Skin epidermis (tissue), 12 donors: Measurements from ENCODE around the gene BCL2L2.
A peak's percentile ranks its signal among the peaks of the same experiment; 100 is the strongest.
"Not testable (repeated sequence)": the region's sequence is repeated elsewhere in the genome, so short reads cannot be mapped to it uniquely, and the experiment has no call there.

Experiments used
- H3K27ac ChIP-seq, 21 experiments: fragments of 200-600 bp; sonication (generic) in 11 of 21; one replicate each; pipeline ENCODE4 v1.5.0; 2020; ENCODE audit warnings: mild to moderate bottlenecking in 3 of 21, inconsistent platforms in 2 of 21, moderate library complexity in 2 of 21
- H3K4me3 ChIP-seq, 7 experiments: fragments of 200-600 bp; sonication (generic) in 2 of 7; one replicate each; pipeline ENCODE4 v1.5.0; 2020; ENCODE audit warnings: inconsistent platforms in 2 of 7, mild to moderate bottlenecking in 2 of 7, moderate library complexity in 1 of 7

BCL2L2 gene, protein sequence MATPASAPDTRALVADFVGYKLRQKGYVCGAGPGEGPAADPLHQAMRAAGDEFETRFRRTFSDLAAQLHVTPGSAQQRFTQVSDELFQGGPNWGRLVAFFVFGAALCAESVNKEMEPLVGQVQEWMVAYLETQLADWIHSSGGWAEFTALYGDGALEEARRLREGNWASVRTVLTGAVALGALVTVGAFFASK

DNA sequence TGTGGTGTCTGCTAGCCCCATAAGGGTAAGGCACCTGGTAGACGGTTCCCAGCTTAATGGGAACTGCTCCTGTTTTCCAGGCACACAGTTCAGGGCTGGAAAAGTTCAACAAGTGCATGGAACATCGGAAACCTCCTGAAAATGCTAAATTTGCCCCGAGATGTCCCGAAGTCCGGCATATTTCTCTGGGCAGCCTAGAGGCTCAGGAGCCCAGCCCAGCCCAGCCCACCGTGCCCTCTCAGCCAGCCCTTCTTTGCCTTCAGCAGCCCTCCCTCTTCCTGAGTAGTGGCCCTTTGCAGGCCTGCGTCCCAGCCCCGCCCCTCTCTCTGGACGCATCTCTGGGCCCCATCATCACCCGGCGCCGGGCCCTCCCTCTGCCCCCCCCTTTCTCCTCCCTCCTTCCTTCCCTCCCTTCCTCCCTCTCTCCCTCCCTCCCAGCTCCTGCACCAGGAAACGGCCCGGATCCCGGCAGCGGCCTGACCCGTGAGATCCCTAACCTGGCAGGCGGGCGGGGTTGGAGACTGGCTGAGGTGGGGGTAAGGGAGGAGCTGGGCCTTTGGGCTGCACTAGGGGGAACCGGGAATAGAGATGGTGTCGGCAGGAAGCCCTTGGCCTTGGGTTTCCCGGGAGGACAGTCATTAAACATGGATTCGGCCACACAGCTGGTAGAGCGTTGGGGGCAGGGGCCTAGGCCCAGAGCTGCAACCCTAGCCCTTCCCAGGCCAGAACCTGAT is at the start of gene BCL2L2:
BCL2L2 (plus strand) TSS at position 422 of the 734 bp plus-strand sequence. CDS start 935 bp downstream, outside the sequence.
- Histone ChIP-seq H3K27ac (peak within 1 kb of the TSS; percentile 69 to 95 (median 89)), H3K4me3 (peak within 1 kb of the TSS; percentile 43 to 69 (median 58))

GRCh38 chr14:23258256-23258655 is 48.4 kb upstream of the BCL2L2 start:
- Histone ChIP-seq H3K4me3 (no peak overlapping the region), H3K27ac (no peak overlapping the region)

DNA sequence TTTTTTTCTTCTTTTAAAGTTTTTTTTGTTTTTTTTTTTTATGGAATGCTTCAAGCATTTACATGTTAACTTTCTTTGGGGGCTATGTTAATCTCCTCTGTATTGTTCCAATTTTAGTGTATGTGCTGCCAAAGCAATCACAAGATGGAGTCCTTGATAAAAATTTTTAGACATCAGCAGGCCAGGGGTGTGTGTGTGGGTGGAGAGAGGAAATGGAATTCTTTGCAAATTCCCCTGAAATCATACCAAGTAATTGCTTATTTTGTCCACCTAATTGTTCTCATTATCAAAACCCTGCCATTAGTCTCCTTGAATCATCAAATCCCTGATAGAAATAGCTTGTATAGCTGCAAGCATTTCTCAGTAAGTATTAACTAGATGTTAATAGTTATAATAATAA is 47.2 kb upstream of the BCL2L2 start:
- no peak overlapping the region for H3K27ac ChIP-seq

GRCh38 chr14:23260849-23261248 is 45.8 kb upstream of the BCL2L2 start:
- H3K27ac ChIP-seq, H3K4me3 ChIP-seq: not testable (repeated sequence)

More for the DNA sequence above, 47.2 kb upstream of the BCL2L2 start:
- no peak overlapping the region for H3K4me3 ChIP-seq

DNA sequence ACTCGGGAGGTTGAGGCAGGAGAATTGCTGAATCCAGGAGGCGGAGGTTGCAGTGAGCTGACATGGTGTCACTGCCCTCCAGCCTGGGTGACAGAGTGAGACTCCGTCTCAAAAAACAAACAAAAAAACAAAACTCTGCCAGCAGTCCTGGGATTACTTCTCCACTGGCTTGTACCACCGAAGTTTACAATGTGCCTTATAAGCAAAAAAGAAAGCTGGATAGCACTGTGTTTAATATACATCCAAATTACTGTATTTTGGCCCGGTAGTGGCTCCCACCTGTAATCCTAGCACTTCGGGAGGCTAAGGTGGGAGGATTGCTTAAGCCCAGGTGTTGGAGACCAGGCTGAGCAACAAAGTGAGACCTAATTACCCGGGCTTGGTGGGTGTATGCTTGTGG is 37.4 kb upstream of the BCL2L2 start:
- H3K4me3 ChIP-seq = no peak overlapping the region
- no peak overlapping the region for H3K27ac ChIP-seq

DNA sequence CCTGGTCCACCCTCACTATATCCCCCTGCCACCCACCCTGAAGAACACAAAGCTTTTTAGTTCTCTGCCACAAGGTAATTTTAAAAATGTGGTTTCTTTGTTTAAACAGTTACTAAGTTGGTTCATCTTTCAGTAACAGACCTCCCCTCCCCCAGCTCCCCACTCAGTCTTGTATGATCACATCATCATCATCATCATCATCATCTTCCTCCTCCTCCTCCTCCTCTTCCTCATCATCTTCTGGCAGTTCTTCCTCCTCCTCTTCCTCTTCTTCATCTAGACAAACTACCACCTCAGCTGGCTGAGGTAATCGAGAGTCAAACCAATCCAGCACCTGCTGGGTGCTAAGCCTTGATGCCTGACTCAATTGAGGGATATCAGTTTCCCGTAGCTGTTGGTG is 31.2 kb upstream of the BCL2L2 start:
- H3K4me3 ChIP-seq = no peak overlapping the region
- H3K27ac ChIP-seq = no peak overlapping the region

DNA sequence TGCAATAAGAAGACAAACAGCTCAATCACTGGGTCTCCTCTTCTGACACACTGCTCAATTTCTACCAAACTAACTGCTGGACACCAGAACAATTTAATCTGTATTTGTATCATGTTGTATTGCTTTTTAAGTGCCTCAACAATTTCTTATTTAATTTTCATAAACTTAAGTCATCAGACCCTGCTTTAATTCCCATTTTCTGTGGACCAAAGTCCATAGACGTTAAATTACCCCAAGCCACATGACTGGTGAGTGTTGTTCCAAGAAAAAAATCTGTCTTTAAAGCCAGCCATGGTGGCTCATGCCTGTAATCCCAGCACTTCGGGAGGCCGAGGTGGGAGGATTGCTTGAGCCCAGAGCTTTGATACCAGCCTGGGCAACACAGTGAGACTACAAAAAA is 29.4 kb upstream of the BCL2L2 start:
- H3K4me3 ChIP-seq = no peak overlapping the region
- H3K27ac ChIP-seq = no peak overlapping the region

GRCh38 chr14:23277928-23278327 is 28.7 kb upstream of the BCL2L2 start:
- not testable (repeated sequence) for H3K27ac ChIP-seq, H3K4me3 ChIP-seq

- Histone ChIP-seq H3K27ac (no peak overlapping the region), H3K4me3 (no peak overlapping the region)
Observed at GRCh38 chr14:23281247-23281646, 25.4 kb upstream of the BCL2L2 start.

- Histone ChIP-seq H3K4me3 (peak overlapping the region; percentile 61 to 99 (median 84)), H3K27ac (peak overlapping the region; percentile 82 to 97 (median 90))
Observed at GRCh38 chr14:23284654-23285529, 21.7 kb upstream of the BCL2L2 start.

- Histone ChIP-seq H3K27ac (peak overlapping the region; percentile 82 to 97 (median 90)), H3K4me3 (peak overlapping the region; percentile 61 to 99 (median 84))
Observed at GRCh38 chr14:23285530-23286019, 21.1 kb upstream of the BCL2L2 start.

DNA sequence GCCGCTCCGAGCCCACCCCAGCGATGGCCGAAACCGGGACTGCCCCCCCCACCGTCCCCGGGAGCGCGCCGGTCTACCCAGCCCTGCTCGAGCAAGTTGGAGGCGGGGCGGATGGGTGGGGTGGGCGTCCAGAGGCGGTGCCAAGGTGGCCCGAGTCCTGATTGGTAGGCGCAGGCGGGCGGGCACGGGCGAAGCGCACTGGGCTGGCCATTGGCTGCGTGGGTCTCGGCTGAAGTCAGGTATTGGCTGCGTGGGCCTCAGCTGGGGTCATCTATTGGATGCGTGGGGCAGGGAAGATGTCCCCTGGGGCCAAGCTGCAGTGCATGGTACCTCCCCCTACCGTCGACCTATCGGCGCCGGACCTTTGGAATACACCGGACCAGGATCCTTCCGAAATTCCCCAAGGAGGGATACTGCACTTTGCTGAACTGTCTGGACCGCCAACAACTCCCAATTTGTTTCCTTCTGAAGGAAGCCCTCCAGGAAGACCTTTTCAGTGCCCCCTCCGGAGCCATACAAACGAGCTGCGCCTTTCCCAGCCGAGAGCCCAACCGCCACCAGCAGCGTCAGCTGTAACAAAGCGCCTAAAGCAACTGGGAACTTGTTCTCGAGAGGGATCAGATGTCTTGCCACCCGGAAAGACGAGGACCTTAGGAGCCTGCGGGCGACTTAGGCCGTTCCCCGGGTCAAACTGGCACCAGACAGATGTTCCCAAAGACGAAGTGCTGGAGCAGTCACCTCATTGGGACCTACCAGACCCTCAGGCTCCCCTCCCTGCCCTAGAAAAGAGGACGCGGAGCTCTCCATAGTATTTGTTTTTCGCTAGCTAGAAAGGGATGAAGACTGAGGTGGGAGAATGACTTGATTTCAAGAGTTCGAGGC is 20.4 kb upstream of the BCL2L2 start, which contains the start of gene HOMEZ:
HOMEZ (minus strand) TSS at position 113 of the 882 bp plus-strand sequence. CDS start 180 bp downstream, outside the sequence.
- Histone ChIP-seq H3K27ac (peak within 1 kb of the TSS; percentile 82 to 97 (median 90)), H3K4me3 (peak within 1 kb of the TSS; percentile 61 to 99 (median 84))

- Histone ChIP-seq H3K27ac (peak overlapping the region in 20 of 21 experiments; percentile 18 to 94 (median 88)), H3K4me3 (peak overlapping the region; percentile 61 to 99 (median 84))
Observed at GRCh38 chr14:23286902-23287479, 19.6 kb upstream of the BCL2L2 start.

DNA sequence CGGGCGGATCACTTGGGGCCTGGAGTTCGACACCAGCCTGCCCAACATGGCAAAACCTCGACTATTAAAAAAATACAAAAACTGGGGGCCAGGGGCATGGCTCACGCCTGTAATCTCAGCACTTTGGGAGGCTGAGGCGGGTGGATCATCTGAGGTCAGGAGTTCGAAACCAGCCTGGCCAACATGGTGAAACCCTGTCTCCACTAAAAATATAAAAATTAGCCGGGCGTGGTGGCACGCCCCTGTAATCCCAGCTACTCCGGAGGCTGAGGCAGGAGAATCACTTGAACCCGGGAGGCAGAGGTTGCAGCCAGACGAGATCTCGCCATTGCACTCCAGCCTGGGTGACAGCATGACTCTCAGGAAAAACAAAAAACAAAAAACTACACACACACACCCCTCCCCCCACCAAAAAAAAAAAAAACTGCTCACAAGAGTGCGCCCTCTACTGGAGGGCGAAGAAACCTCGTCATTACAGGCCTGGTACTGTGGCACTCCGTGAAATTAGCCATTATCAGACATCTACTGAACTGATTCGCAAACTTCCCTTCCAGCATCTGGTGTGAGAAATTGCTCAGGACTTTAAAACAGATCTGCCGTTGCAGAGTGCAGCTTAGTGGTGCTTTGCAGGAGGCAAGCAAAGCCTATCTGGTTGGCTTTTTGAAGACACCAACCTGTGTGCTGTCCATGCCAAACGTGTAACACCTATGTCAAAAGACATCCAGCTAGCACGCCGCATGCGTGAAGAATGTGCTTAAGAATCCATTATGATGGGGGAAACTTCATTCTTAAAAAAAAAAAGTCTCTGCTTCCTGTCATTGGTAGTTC is 11.7 kb upstream of the BCL2L2 start:
- no peak overlapping the region for H3K4me3 ChIP-seq
- H3K27ac ChIP-seq = no peak overlapping the region

DNA sequence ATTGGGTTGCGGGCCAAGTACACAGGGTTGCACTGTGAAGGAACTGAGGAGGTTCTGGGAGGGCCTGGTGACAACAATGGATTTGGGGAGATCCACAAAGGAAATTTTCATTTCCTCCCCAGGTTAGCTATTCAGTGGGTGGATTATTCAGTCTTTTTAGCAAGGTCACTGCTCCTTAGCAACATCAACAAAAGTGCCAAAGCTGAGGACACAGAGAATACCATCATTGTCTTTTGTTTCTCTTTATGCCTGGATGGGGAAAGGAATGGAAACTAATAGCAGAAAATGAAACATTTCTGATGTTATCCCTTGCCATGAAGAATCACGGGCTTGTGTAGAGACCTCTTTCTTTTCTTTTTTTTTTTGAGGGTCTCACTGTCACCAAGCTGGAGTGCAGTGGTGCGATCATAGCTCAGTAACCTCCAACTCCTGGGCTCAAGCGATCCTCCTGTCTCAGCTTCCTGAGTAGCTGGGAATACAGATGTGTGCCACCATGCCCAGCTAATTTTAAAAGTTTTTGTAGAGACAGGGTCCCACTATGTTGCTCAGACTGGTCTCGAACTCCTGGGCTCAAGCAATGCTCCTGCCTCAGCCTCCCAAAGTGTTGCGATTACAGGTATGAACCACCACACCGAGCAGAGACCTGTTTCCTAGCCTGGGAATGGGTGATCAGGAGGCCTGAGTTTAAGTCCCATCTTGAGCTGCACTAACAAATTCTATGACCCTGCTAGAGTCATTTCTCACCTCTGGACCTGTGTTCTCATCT is 10.4 kb upstream of the BCL2L2 start:
- Histone ChIP-seq H3K4me3 (no peak overlapping the region), H3K27ac (peak overlapping the region in 2 of 21 experiments; percentile 28 to 94)

- H3K27ac ChIP-seq = peak overlapping the region in 10 of 21 experiments; percentile 5 to 98 (median 94)
Observed at GRCh38 chr14:23297096-23297495, 9.5 kb upstream of the BCL2L2 start.

More at GRCh38 chr14:23297096-23297495, 9.5 kb upstream of the BCL2L2 start:
- no peak overlapping the region for H3K4me3 ChIP-seq
